B cell (primary cell): Measurements from ENCODE around the gene SLA2. TPM values are rescaled to one million over a fixed set of nuclear protein-coding genes. Genes with fewer than 3 reads are reported as not detected.

Experiments used
- ATAC-seq: fragments of 200-7000 bp; cut with Tn5 transposase; one replicate; pipeline ENCODE4 v1.10.0; 2021; ENCODE audit warnings: low read depth, mild to moderate bottlenecking, moderate number of reproducible peaks, moderate library complexity
- CTCF ChIA-PET: fragments of 350-600 bp; sonication (Branson Sonifier 250); formaldehyde crosslinking; loops from one replicate; lab custom pipeline; 2021; ENCODE audit warnings: antibody characterized with exemption, inconsistent platforms; lab: Charles Lee
- POLR2A ChIA-PET: fragments of 350-600 bp; sonication (Branson Sonifier 250); formaldehyde crosslinking; loops from one replicate; lab custom pipeline; 2021; ENCODE audit warnings: antibody characterized with exemption; lab: Charles Lee
- DNase-seq: peaks from one replicate; pipeline ENCODE4 v3.0.0; 2013
- H2AFZ ChIP-seq: 2 replicates; pipeline ENCODE4 v1.6.1; 2012; ENCODE audit warnings: mild to moderate bottlenecking, low read depth, low read length; ENCODE audit not compliant: insufficient read depth, poor library complexity, severe bottlenecking
- H3K27ac ChIP-seq, 2 donors: 1 replicate in 1 of 2; 2 replicates in 1 of 2; pipeline ENCODE4 v1.5.1; 2012 to 2013; ENCODE audit warnings: low read length in 2 of 2, mild to moderate bottlenecking in 2 of 2, moderate library complexity in 1 of 2
- H3K27me3 ChIP-seq, 4 experiments: fragments of 200-600 bp in 1 of 4; sonication (generic) in 1 of 4; replicated peaks in 1 of 4; 1 replicate in 2 of 4; 2 replicates in 2 of 4; pipeline versions ENCODE4 v1.6.1 to v1.7.0; 2013 to 2016; ENCODE audit warnings: low read length in 3 of 4, mild to moderate bottlenecking in 2 of 4, mixed read lengths in 1 of 4, moderate library complexity in 1 of 4; ENCODE audit not compliant: insufficient read depth in 4 of 4, control insufficient read depth in 3 of 4; ENCODE audit errors: control extremely low read depth in 1 of 4
- H3K36me3 ChIP-seq, 2 experiments: replicated peaks in 1 of 2; 1 replicate in 1 of 2; 2 replicates in 1 of 2; pipeline versions ENCODE4 v1.6.1 to v1.7.1; 2013; ENCODE audit warnings: low read length in 1 of 2; ENCODE audit not compliant: insufficient read depth in 2 of 2, control insufficient read depth in 1 of 2; ENCODE audit errors: control extremely low read depth in 1 of 2, extremely low read depth in 1 of 2
- H3K4me1 ChIP-seq, 2 donors: fragments of 200-600 bp in 1 of 2; sonication (generic) in 1 of 2; 1 replicate in 1 of 2; 2 replicates in 1 of 2; pipeline versions ENCODE4 v1.5.1 to v1.6.1; 2013 to 2017; ENCODE audit warnings: low read length in 2 of 2; ENCODE audit not compliant: control insufficient read depth in 2 of 2, insufficient read depth in 2 of 2
- H3K4me2 ChIP-seq: replicated peaks from 2 replicates; pipeline ENCODE3; 2012; ENCODE audit warnings: mild to moderate bottlenecking, low read depth, low read length; ENCODE audit not compliant: poor library complexity, severe bottlenecking
- H3K4me3 ChIP-seq, 5 experiments: fragments of 200-600 bp in 1 of 5; sonication (generic) in 1 of 5; 1 replicate in 3 of 5; 2 replicates in 2 of 5; pipeline versions ENCODE4 v1.5.1 to v1.7.0; 2011 to 2016; ENCODE audit warnings: low read length in 4 of 5, mild to moderate bottlenecking in 4 of 5, low read depth in 2 of 5, control low read depth in 1 of 5, moderate library complexity in 1 of 5; ENCODE audit not compliant: insufficient read depth in 1 of 5; ENCODE audit errors: control extremely low read depth in 1 of 5, extremely low read depth in 1 of 5
- H3K79me2 ChIP-seq: fragments of 200-600 bp; sonication (generic); one replicate; pipeline ENCODE4 v1.6.0; 2016; ENCODE audit warnings: low read length; ENCODE audit not compliant: control insufficient read depth, insufficient read depth
- H3K9ac ChIP-seq: fragments of 200-600 bp; sonication (generic); 2 replicates; pipeline ENCODE4 v1.6.1; 2017; ENCODE audit warnings: mild to moderate bottlenecking, low read length, moderate library complexity
- H3K9me3 ChIP-seq, 3 donors: one replicate each; pipeline versions ENCODE4 v1.6.1 to v1.7.1; 2013; ENCODE audit warnings: low read length in 2 of 3; ENCODE audit not compliant: control insufficient read depth in 2 of 3, insufficient read depth in 1 of 3; ENCODE audit errors: control extremely low read depth in 1 of 3
- H4K20me1 ChIP-seq: 2 replicates; pipeline ENCODE4 v1.6.0; 2012; ENCODE audit warnings: mild to moderate bottlenecking, low read length; ENCODE audit not compliant: insufficient read depth, control insufficient read depth, poor library complexity, severe bottlenecking
- H3K27ac Mint-ChIP-seq: one replicate; pipeline ENCODE4 v1.8.0; 2021; ENCODE audit warnings: mixed read lengths
- H3K27me3 Mint-ChIP-seq: one replicate; pipeline ENCODE4 v1.8.0; 2021; ENCODE audit warnings: mixed read lengths
- H3K4me1 Mint-ChIP-seq: one replicate; pipeline ENCODE4 v1.8.0; 2021; ENCODE audit warnings: mixed read lengths
- H3K4me3 Mint-ChIP-seq: one replicate; pipeline ENCODE4 v1.8.0; 2021; ENCODE audit warnings: mixed read lengths
- H3K9me3 Mint-ChIP-seq: one replicate; pipeline ENCODE4 v1.8.0; 2022; ENCODE audit warnings: mixed read lengths; ENCODE audit not compliant: insufficient read depth
- CTCF ChIP-seq: fragments of 200-600 bp; IDR thresholded peaks from one replicate; pipeline ENCODE4 v1.8.0; 2022; ENCODE audit warnings: antibody characterized with exemption, mild to moderate bottlenecking
- EZH2 ChIP-seq: IDR thresholded peaks from 2 replicates; pipeline ENCODE4 v1.6.1; 2012; ENCODE audit warnings: borderline replicate concordance, low read depth, mild to moderate bottlenecking, moderate library complexity, low read length; ENCODE audit not compliant: insufficient read depth, poor library complexity, severe bottlenecking
- WGBS: methylation state at CpG from one replicate; pipeline ENCODE4 v1.1.5; 2013; ENCODE audit warnings: missing lambda C conversion rate; ENCODE audit not compliant: insufficient coverage; 5-methylcytosine and 5-hydroxymethylcytosine counted together
- intact Hi-C: fragments of 100-400 bp; cut with micrococcal nuclease; formaldehyde crosslinking; loops from one replicate; pipeline ENCODE4 v1.10.0; 2022
- polyA plus RNA-seq: library from polyadenylated mRNA; depleted of rRNA; stranded (reverse); fragments of >200 nt; gene quantifications from 2 replicates; pipeline ENCODE4 v1.2.3, GENCODE V29; 2012
- small RNA-seq: library from RNA; depleted of rRNA; stranded (forward); fragments of <200 nt; gene quantifications from one replicate; pipeline ENCODE3, GENCODE V24; 2012; ENCODE audit warnings: low replicate concordance, low read depth; ENCODE audit not compliant: insufficient read length
- total RNA-seq, 2 donors: library from RNA; stranded (reverse); fragments of 120-200 nt in 1 of 2; gene quantifications; 1 replicate in 1 of 2; 2 replicates in 1 of 2; pipeline versions ENCODE4 v1.2.3 to v1.2.4, GENCODE V29; 2013 to 2022

SLA2 gene
- total and polyA plus RNA-seq, 2 donors (not counting 1 experiment from before 2014, with no cell fraction given): 0.73 to 0.76 TPM

- Histone ChIP-seq H4K20me1 (no peaks in the 10 kb centered on the region), H3K36me3 (peaks cover 0 to 2% of the 10 kb centered on the region in 2 experiments), H3K79me2 (no peaks in the 10 kb centered on the region), H3K9ac (no peak overlapping the region), H2AFZ (no peak overlapping the region), H3K4me3 (no peak overlapping the region), H3K9me3 (peaks cover 0 to 14% (median 7%) of the 10 kb centered on the region in 3 donors), H3K4me2 (no peak overlapping the region), H3K27me3 (no peaks in the 10 kb centered on the region), H3K27ac (no peak overlapping the region), H3K4me1 (no peaks in the 10 kb centered on the region)
- no peak overlapping the region for H3K4me3 Mint-ChIP-seq
- H3K4me1 Mint-ChIP-seq: no peaks in the 10 kb centered on the region
- H3K9me3 Mint-ChIP-seq: peaks cover 3% of the 10 kb centered on the region
- no peak for TF ChIP-seq CTCF
- TF ChIP-seq EZH2: no peak
- 88% methylated on average over 2 of the region's 2 CpGs for WGBS
- POLR2A ChIA-PET: no interaction called here
- ATAC-seq: no peak
- no peak for DNase-seq
- no peak overlapping the region for H3K27ac Mint-ChIP-seq
- intact Hi-C loops: no loop called here
- no peaks in the 10 kb centered on the region for H3K27me3 Mint-ChIP-seq
- CTCF ChIA-PET: interaction anchor here (1.1 kb wide), 1 partner anchor 42 kb away, joined by 3 read pairs; no protein-coding TSS in a partner anchor
These were observed 83.3 kb downstream of the SLA2 start for GRCh38 chr20:36562724-36563123.

Small RNA genes within 50 kb of the gene (small RNA-seq; reads per million reads assigned to genes)
- not detected for gene RF00019

Other genes starting within 250 kb of the SLA2 start
- gene MYL9, start 104.7 kb downstream of the SLA2 start, total RNA-seq: 3.5 and 3.8 TPM in 2 replicates
- gene MYL9, start 104.7 kb downstream of the SLA2 start, polyA plus RNA-seq: 0.78 and 0.81 TPM in 2 replicates
- 45.6 and 46.1 TPM in 2 replicates for gene TGIF2, start 72.6 kb downstream of the SLA2 start, total RNA-seq
- 24.0 and 44.0 TPM in 2 replicates for gene TGIF2, start 72.6 kb downstream of the SLA2 start, polyA plus RNA-seq
- gene RAB5IF, start 40.4 kb downstream of the SLA2 start, total RNA-seq: 40.1 and 41.4 TPM in 2 replicates
- 69.4 and 95.0 TPM in 2 replicates for gene RAB5IF, start 40.4 kb downstream of the SLA2 start, polyA plus RNA-seq
- 26.1 and 27.5 TPM in 2 replicates for gene NDRG3, start 99.9 kb upstream of the SLA2 start, total RNA-seq
- 13.9 and 15.7 TPM in 2 replicates for gene NDRG3, start 99.9 kb upstream of the SLA2 start, polyA plus RNA-seq
- 17.1 and 18.4 TPM in 2 replicates for gene DSN1, start 127.6 kb upstream of the SLA2 start, total RNA-seq
- gene DSN1, start 127.6 kb upstream of the SLA2 start, polyA plus RNA-seq: 13.2 and 17.3 TPM in 2 replicates
- not detected in 2 replicates for gene TLDC2, start 229.9 kb upstream of the SLA2 start, total RNA-seq
- gene TLDC2, start 229.9 kb upstream of the SLA2 start, polyA plus RNA-seq: 0.12 and 0.13 TPM in 2 replicates